K562 (cell line): ENCODE data around the gene TIAM1. TPM values are rescaled to one million over a fixed set of nuclear protein-coding genes. Genes with fewer than 3 reads are reported as not detected.

ENCODE experiments used
- ATAC-seq: fragments of 200-7000 bp; cut with Tn5 transposase; 3 replicates; pipeline ENCODE4 v1.9.1; 2020; ENCODE audit warnings: moderate library complexity
- BruUV-seq: library from RNA; stranded (reverse); fragments of 400-500 nt; replicated peaks from 2 replicates; lab custom pipeline; 2021; lab: Mats Ljungman, UMichigan
- CTCF ChIA-PET: fragments of 300-600 bp; formaldehyde crosslinking; extraction: SDS; loops from one replicate; lab custom pipeline; 2021; ENCODE audit warnings: low intra/inter-chr PET ratio; lab: Yijun Ruan, JAX
- POLR2A ChIA-PET: fragments of 300-600, 350-650 bp; sonication (Branson Sonifier 250); formaldehyde crosslinking; extraction: SDS; loops from one replicate; lab custom pipeline; 2021; ENCODE audit warnings: antibody characterized with exemption, inconsistent platforms; lab: Yijun Ruan, JAX
- DNase-seq, 4 experiments: peaks; one replicate each; pipeline versions ENCODE4 v3.0.0 to v3.0.0-alpha.2; 2011 to 2018; ENCODE audit warnings: low spot score in 3 of 4, mixed read lengths in 3 of 4; ENCODE audit errors: extremely low read depth in 1 of 4
- FAIRE-seq: peaks from 2 replicates; lab custom pipeline; 2011; peaks lifted over from hg19 to GRCh38; lab: Jason Lieb, UNC
- H2AFZ ChIP-seq: 2 replicates; pipeline ENCODE4 v1.6.0; 2011; ENCODE audit warnings: low read depth, low read length, control low read depth, inconsistent platforms
- H3K27ac ChIP-seq: fragments of 200-600 bp; 3 replicates; pipeline ENCODE4 v1.8.0; 2011; ENCODE audit warnings: low read depth, mild to moderate bottlenecking, control low read depth, inconsistent platforms, low read length, moderate library complexity, mixed read lengths; ENCODE audit errors: extremely low read depth
- H3K27me3 ChIP-seq, 2 experiments: fragments of 300-600 bp in 1 of 2; 2 replicates in 1 of 2; 3 replicates in 1 of 2; pipeline versions ENCODE4 v1.6.0 to v1.8.0; 2011; ENCODE audit warnings: inconsistent platforms in 2 of 2, low read length in 2 of 2, mild to moderate bottlenecking in 1 of 2, mixed read lengths in 1 of 2, moderate library complexity in 1 of 2; ENCODE audit not compliant: control insufficient read depth in 2 of 2, insufficient read depth in 2 of 2
- H3K36me3 ChIP-seq: fragments of 300-600 bp; 3 replicates; pipeline ENCODE4 v1.8.0; 2011; ENCODE audit warnings: mild to moderate bottlenecking, low read length, inconsistent platforms; ENCODE audit not compliant: control insufficient read depth, insufficient read depth
- H3K4me1 ChIP-seq, 2 experiments: fragments of 200-600 bp in 1 of 2; replicated peaks in 1 of 2; 2 replicates in 1 of 2; 3 replicates in 1 of 2; pipeline versions ENCODE4 v1.5.1 to v1.8.0; 2011; ENCODE audit warnings: inconsistent platforms in 2 of 2, low read length in 2 of 2, mild to moderate bottlenecking in 1 of 2, mixed read lengths in 1 of 2, moderate library complexity in 1 of 2; ENCODE audit not compliant: control insufficient read depth in 2 of 2, insufficient read depth in 2 of 2
- H3K4me2 ChIP-seq: 2 replicates; pipeline ENCODE4 v1.6.1; 2011; ENCODE audit warnings: low read length, control low read depth, inconsistent platforms, mixed read lengths; ENCODE audit not compliant: insufficient read depth
- H3K4me3 ChIP-seq: fragments of 200-600 bp; sonication (generic), shearing (Covaris generic); 2 replicates; pipeline ENCODE4 v1.5.1; 2016; ENCODE audit warnings: control low read depth, inconsistent platforms
- H3K79me2 ChIP-seq: fragments of 200-600 bp; 3 replicates; pipeline ENCODE4 v1.8.0; 2011; ENCODE audit warnings: low read length, inconsistent platforms; ENCODE audit not compliant: control insufficient read depth, insufficient read depth
- H3K9ac ChIP-seq, 2 experiments: 2 replicates each; pipeline versions ENCODE4 v1.6.0 to v1.6.1; 2011; ENCODE audit warnings: low read depth in 2 of 2, low read length in 2 of 2, control low read depth in 1 of 2, inconsistent platforms in 1 of 2, mild to moderate bottlenecking in 1 of 2, mixed read lengths in 1 of 2; ENCODE audit not compliant: insufficient read depth in 1 of 2
- H3K9me1 ChIP-seq: one replicate; pipeline ENCODE4 v1.6.0; 2011; ENCODE audit warnings: inconsistent platforms, mild to moderate bottlenecking, low read length, moderate library complexity; ENCODE audit not compliant: control insufficient read depth, insufficient read depth
- H3K9me3 ChIP-seq: replicated peaks from 2 replicates; pipeline ENCODE4 v1.5.1; 2011; ENCODE audit warnings: low read depth, low read length, inconsistent platforms; ENCODE audit not compliant: control insufficient read depth, insufficient read depth
- H4K20me1 ChIP-seq: replicated peaks from 2 replicates; pipeline ENCODE4 v1.6.1; 2011; ENCODE audit warnings: low read length, inconsistent platforms, mixed read lengths; ENCODE audit not compliant: control insufficient read depth, insufficient read depth
- FOXA1 ChIP-seq: fragments of 450-650 bp; IDR thresholded peaks from 2 replicates; pipeline ENCODE4 v1.6.1; 2016; ENCODE audit warnings: mild to moderate bottlenecking, borderline replicate concordance
- RFX1 ChIP-seq: fragments of 450-650 bp; IDR thresholded peaks from 2 replicates; pipeline ENCODE4 v1.6.1; 2016; ENCODE audit warnings: mild to moderate bottlenecking, moderate library complexity
- SNAPC5 ChIP-seq: fragments of 250-450 bp; sonication (Bioruptor Pico); IDR thresholded peaks from 2 replicates; pipeline ENCODE4 v1.8.0; 2021; ENCODE audit warnings: moderate library complexity, mild to moderate bottlenecking, inconsistent platforms
- TARDBP ChIP-seq: fragments of 450-650 bp; IDR thresholded peaks from 2 replicates; pipeline ENCODE4 v1.6.1; 2016
- THRA ChIP-seq: fragments of 450-650 bp; IDR thresholded peaks from 2 replicates; pipeline ENCODE4 v1.6.1; 2017; ENCODE audit warnings: mild to moderate bottlenecking, moderate library complexity
- WGBS: fragments of 100-300 bp; shearing (Covaris generic); methylation state at CpG from one replicate; pipeline ENCODE4 v1.1.6; 2016; ENCODE audit warnings: low coverage, mixed read lengths; ENCODE audit not compliant: insufficient coverage; ENCODE audit errors: missing lambda C conversion rate; 5-methylcytosine and 5-hydroxymethylcytosine counted together
- in situ Hi-C: fragments of 300-500 bp; cut with MboI; formaldehyde crosslinking; loops from 4 replicates; pipeline ENCODE4 v1.15.0; 2018; ENCODE audit warnings: inconsistent platforms, mixed read lengths
- intact Hi-C: fragments of 100-400 bp; cut with micrococcal nuclease; formaldehyde crosslinking; loops from 2 replicates; pipeline ENCODE4 v1.14.2; 2022
- polyA plus RNA-seq, 8 experiments: library from polyadenylated mRNA; depleted of rRNA in 4 of 8; stranded (reverse) in 5 of 8; unstranded in 3 of 8; fragments of >200 nt; fragmentation: Nextera tagmentation in 2 of 8; fragmentation: Illumina TruSeq in 1 of 8; extraction: Ambion mirVana in 2 of 8; extraction: Trizol in 1 of 8; gene quantifications; 2 replicates each; pipeline versions ENCODE4 v1.2.1 to v1.2.3, GENCODE V29; 2011 to 2014; ENCODE audit warnings: inconsistent platforms in 1 of 8, missing spikeins in 1 of 8
- total RNA-seq, 7 experiments: library from RNA; depleted of rRNA in 6 of 7; stranded (reverse); fragments of >200 nt in 6 of 7; fragmentation: Illumina TruSeq in 2 of 7; extraction: Trizol in 2 of 7; gene quantifications; 2 replicates each; pipeline versions ENCODE4 v1.2.1 to v1.2.3, GENCODE V29; 2011 to 2021; ENCODE audit warnings: low replicate concordance in 1 of 7
- TF ChIP-seq, protein P1 (sequence below): fragments of 450-650 bp; IDR thresholded peaks from 2 replicates; pipeline ENCODE4 v1.7.0; 2016; ENCODE audit warnings: borderline replicate concordance
- TF ChIP-seq, protein P2 (sequence below), 2 experiments: fragments of 450-650 bp; formaldehyde crosslinking in 1 of 2; IDR thresholded peaks; 2 replicates each; pipeline versions ENCODE4 v1.4.0 to v1.6.1; 2014 to 2020; ENCODE audit warnings: mild to moderate bottlenecking in 2 of 2, borderline replicate concordance in 1 of 2, low read depth in 1 of 2

Gene TIAM1
- total and polyA plus RNA-seq, 9 of the 15 experiments (the other 6 are each of a cell fraction or from before 2014, with no cell fraction given) = 0.11 TPM; not detected in 8

GRCh38 chr21:31198575-31198974, 145.5 kb downstream of the TIAM1 start:
- no peak overlapping the region for H3K4me3 ChIP-seq
- no peaks in the 10 kb centered on the region for H3K4me1 ChIP-seq
- peaks cover 5% of the 10 kb centered on the region in 2 experiments; a peak in 3 of 5 replicates for H3K27me3 ChIP-seq
- ChIA-PET POLR2A (interaction anchor here (0.9 kb wide), 1 partner anchor 411 kb away, joined by 4 read pairs; no protein-coding TSS in a partner anchor), CTCF (interaction anchor here (0.6 to 3.0 kb wide), 5 partner anchors 377 to 1059 kb away, joined by 4 to 19 read pairs (median 10); no protein-coding TSS in a partner anchor)
- in situ Hi-C loops (loop anchor here (5.0 kb wide), 1 partner anchor 404 kb away; no protein-coding TSS in a partner anchor), intact Hi-C loops (loop anchor here (1.0 kb wide), 2 partner anchors 382 to 406 kb away; no protein-coding TSS in a partner anchor)
- no peak overlapping the region for H2AFZ ChIP-seq
- H3K79me2 ChIP-seq = no peaks in the 10 kb centered on the region
- H3K9me3 ChIP-seq = no peaks in the 10 kb centered on the region
- H4K20me1 ChIP-seq = no peaks in the 10 kb centered on the region
- no TSS peak for BruUV-seq
- 0% methylated on average over 4 of the region's 4 CpGs for WGBS
- FAIRE-seq = peak; percentile 72
- no peaks in the 10 kb centered on the region for H3K36me3 ChIP-seq
- H3K4me2 ChIP-seq = no peak overlapping the region
- no peaks in the 10 kb centered on the region for H3K9me1 ChIP-seq
- peak; percentile 84 for ATAC-seq
- no peak overlapping the region for H3K27ac ChIP-seq
- H3K9ac ChIP-seq = no peak overlapping the region
- DNase-seq = peak; percentile 43 to 63 (median 49)
- TF ChIP-seq SNAPC5 (CRISPR knock-in tag) (no peak), FOXA1 (no peak), TARDBP (peak; percentile 28; the same call in 1 of the 2 replicates), THRA (no peak), RFX1 (no peak)
- TF ChIP-seq, protein P1, sequence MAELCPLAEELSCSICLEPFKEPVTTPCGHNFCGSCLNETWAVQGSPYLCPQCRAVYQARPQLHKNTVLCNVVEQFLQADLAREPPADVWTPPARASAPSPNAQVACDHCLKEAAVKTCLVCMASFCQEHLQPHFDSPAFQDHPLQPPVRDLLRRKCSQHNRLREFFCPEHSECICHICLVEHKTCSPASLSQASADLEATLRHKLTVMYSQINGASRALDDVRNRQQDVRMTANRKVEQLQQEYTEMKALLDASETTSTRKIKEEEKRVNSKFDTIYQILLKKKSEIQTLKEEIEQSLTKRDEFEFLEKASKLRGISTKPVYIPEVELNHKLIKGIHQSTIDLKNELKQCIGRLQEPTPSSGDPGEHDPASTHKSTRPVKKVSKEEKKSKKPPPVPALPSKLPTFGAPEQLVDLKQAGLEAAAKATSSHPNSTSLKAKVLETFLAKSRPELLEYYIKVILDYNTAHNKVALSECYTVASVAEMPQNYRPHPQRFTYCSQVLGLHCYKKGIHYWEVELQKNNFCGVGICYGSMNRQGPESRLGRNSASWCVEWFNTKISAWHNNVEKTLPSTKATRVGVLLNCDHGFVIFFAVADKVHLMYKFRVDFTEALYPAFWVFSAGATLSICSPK = no peak
- TF ChIP-seq, protein P2, sequence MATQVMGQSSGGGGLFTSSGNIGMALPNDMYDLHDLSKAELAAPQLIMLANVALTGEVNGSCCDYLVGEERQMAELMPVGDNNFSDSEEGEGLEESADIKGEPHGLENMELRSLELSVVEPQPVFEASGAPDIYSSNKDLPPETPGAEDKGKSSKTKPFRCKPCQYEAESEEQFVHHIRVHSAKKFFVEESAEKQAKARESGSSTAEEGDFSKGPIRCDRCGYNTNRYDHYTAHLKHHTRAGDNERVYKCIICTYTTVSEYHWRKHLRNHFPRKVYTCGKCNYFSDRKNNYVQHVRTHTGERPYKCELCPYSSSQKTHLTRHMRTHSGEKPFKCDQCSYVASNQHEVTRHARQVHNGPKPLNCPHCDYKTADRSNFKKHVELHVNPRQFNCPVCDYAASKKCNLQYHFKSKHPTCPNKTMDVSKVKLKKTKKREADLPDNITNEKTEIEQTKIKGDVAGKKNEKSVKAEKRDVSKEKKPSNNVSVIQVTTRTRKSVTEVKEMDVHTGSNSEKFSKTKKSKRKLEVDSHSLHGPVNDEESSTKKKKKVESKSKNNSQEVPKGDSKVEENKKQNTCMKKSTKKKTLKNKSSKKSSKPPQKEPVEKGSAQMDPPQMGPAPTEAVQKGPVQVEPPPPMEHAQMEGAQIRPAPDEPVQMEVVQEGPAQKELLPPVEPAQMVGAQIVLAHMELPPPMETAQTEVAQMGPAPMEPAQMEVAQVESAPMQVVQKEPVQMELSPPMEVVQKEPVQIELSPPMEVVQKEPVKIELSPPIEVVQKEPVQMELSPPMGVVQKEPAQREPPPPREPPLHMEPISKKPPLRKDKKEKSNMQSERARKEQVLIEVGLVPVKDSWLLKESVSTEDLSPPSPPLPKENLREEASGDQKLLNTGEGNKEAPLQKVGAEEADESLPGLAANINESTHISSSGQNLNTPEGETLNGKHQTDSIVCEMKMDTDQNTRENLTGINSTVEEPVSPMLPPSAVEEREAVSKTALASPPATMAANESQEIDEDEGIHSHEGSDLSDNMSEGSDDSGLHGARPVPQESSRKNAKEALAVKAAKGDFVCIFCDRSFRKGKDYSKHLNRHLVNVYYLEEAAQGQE (IDR thresholded peaks at IDR 0.05; ENCODE audit: borderline replicate concordance) = peak; percentile 72
- TF ChIP-seq, protein P2 (CRISPR knock-in tag; IDR thresholded peaks at IDR 0.05; ENCODE audit: low read depth) = no peak
